Activated T-helper 1 cell treated with anti-CD3 and anti-CD28 coated beads, Interleukin-12 subunit alpha, Interleukin-12 subunit beta, Interleukin-2, Interleukin-4 antibody, amounts not matched to agents 30 ng/mL and 10 ng/mL and 1 ng/mL, durations not matched to agents 14 hours and 24 hours and 36 hours (primary cell): ENCODE results near the gene CDH4. TPM values are rescaled to one million over a fixed set of nuclear protein-coding genes. Genes with fewer than 3 reads are reported as not detected.

Experiments
- DNase-seq: peaks from one replicate; pipeline ENCODE4 v3.0.0; 2021; ENCODE audit warnings: low spot score
- H3K27ac Mint-ChIP-seq: one replicate; pipeline ENCODE4 v1.8.0; 2021; ENCODE audit warnings: mild to moderate bottlenecking, mixed read lengths
- H3K27me3 Mint-ChIP-seq: one replicate; pipeline ENCODE4 v1.8.0; 2022; ENCODE audit warnings: mild to moderate bottlenecking, moderate library complexity, mixed read lengths; ENCODE audit not compliant: insufficient read depth
- H3K36me3 Mint-ChIP-seq: one replicate; pipeline ENCODE4 v1.8.0; 2021; ENCODE audit warnings: low read depth, mixed read lengths
- H3K4me1 Mint-ChIP-seq: one replicate; pipeline ENCODE4 v1.8.0; 2021; ENCODE audit warnings: low read depth, mixed read lengths
- H3K4me3 Mint-ChIP-seq: one replicate; pipeline ENCODE4 v1.8.0; 2021; ENCODE audit warnings: mild to moderate bottlenecking, moderate library complexity, mixed read lengths
- H3K9me3 Mint-ChIP-seq: one replicate; pipeline ENCODE4 v1.8.0; 2021; ENCODE audit warnings: mixed read lengths
- intact Hi-C: fragments of 100-400 bp; cut with micrococcal nuclease; formaldehyde crosslinking; loops from one replicate; pipeline ENCODE4 v1.15.1; 2024
- total RNA-seq: library from RNA; stranded (reverse); gene quantifications from 2 replicates; pipeline ENCODE4 v1.2.3, GENCODE V29; 2022

Gene CDH4
- total RNA-seq, 1 donor from 2014 or later = not detected

DNA sequence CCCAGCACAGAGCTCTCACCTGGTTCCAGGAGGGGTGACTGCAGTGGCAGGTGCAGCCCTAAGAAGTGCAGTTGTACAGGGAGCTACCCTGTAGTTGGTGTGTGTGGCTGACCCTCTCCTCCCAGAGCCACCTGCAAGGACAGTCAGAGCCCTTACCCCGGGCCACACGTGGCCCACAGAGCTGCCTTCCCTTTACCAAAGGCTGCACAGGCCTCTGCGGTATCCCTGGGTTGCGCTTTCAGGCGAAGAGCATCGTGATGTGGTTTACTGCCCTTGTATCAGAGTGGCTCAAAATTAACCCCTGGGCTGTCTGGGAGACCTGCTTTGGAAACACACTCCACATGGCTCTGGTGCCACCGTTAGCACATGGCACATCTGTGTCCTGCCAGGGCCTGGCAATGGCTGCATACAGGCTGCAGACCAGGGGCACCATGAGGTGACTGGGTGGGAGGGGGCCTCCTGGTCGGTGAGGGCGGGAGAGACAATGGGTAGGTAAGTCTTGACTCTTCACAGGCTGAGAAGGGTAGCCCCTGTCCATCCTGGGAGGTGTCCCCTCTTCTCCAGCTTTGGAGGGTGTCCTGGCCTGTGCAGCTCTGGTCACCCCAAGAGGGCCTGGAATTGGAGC lies 81.5 kb downstream of the CDH4 start:
- intact Hi-C loops = no loop called here
- DNase-seq = no peak
- Mint-ChIP-seq H3K4me1 (no peaks in the 10 kb centered on the region), H3K27ac (no peak overlapping the region), H3K4me3 (no peak overlapping the region), H3K9me3 (no peaks in the 10 kb centered on the region), H3K36me3 (no peaks in the 10 kb centered on the region), H3K27me3 (no peaks in the 10 kb centered on the region)

DNA sequence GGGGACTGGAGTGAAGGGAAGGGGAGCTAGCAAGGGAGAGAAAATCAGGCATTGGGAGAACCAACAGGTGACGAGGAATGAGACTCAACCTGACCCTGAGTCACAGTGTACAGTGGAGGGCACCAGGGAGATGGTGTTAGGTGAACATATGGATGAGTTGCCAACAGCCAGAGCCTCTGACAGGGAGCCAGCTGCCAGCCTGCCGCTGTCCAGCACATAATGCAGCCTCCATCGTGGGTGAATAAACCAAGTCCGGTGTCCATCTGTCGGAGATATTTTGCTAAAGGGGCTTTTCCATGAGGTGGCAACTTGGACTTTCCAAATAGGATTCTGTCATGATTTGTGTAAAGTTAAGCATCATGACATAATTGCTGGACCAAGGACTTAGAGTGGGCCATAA lies 88.1 kb downstream of the CDH4 start:
- no peaks in the 10 kb centered on the region for H3K4me1 Mint-ChIP-seq
- DNase-seq = no peak
- H3K27me3 Mint-ChIP-seq = no peaks in the 10 kb centered on the region
- H3K27ac Mint-ChIP-seq = no peak overlapping the region
- H3K9me3 Mint-ChIP-seq = no peaks in the 10 kb centered on the region
- H3K4me3 Mint-ChIP-seq = no peak overlapping the region
- intact Hi-C loops = no loop called here
- no peaks in the 10 kb centered on the region for H3K36me3 Mint-ChIP-seq

DNA sequence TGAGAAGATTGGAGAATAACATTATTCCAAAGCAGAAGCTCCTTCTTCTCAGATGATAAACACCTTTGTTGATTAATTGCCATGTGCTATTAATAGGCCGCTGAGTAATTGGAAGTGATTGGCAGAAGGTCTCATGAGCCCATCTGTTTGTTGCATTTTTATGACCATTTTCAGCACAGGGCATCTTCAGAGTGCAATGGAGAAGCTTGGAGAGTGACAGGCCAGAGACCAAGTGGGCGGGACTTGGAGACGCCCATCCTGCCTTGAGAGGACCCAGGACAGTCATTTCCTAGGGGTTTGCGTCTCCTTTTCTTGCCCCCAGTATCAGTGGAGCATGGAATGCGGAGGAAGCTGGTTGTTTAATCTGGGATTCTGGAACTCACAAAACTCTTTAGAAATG lies 89.5 kb downstream of the CDH4 start:
- H3K9me3 Mint-ChIP-seq = no peaks in the 10 kb centered on the region
- H3K27me3 Mint-ChIP-seq = no peaks in the 10 kb centered on the region
- H3K4me3 Mint-ChIP-seq = no peak overlapping the region
- H3K4me1 Mint-ChIP-seq = no peaks in the 10 kb centered on the region
- H3K27ac Mint-ChIP-seq = no peak overlapping the region
- no peaks in the 10 kb centered on the region for H3K36me3 Mint-ChIP-seq
- intact Hi-C loops = no loop called here
- DNase-seq = no peak

DNA sequence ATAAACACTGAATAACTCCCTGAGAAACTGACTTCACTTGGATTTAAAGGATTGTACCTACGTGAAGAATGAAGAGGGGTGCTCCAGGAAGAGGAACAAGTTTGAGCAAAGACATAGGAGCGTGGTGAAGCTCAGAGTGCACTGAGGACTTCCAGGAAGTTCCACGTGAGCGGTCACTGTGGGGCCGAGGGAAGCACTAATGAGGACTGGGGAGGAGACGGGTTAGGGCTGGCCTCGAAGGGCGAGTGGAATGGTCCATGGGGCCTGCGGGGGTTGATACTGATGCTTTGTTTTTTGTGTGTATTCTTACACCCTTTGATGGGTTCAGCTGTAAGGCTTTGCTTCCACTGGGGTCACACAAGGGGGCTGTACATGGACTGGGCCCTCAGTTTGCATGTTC lies 91.9 kb downstream of the CDH4 start:
- no peak overlapping the region for H3K27ac Mint-ChIP-seq
- H3K36me3 Mint-ChIP-seq = no peaks in the 10 kb centered on the region
- H3K27me3 Mint-ChIP-seq = no peaks in the 10 kb centered on the region
- H3K4me1 Mint-ChIP-seq = no peaks in the 10 kb centered on the region
- no peak for DNase-seq
- H3K4me3 Mint-ChIP-seq = no peak overlapping the region
- intact Hi-C loops = no loop called here
- H3K9me3 Mint-ChIP-seq = no peaks in the 10 kb centered on the region

DNA sequence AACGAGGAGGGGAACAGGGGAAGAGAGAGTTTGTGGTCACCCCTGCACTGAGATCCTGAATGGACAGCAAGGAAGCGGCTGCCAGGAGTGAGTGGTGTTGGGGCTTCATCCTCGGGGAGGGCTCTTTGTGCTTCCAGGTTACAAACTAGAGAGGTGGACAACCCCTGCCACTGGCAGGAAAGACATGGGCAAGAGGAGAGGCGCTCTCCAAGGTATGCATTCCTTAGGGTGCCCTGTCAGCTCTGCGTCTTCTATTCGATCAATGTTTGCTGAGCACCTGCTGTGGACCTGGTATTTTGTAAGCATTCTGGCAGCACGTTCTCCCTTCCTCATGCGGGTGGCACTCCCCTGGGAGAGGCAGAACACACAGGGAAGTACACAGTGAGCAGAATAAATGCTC lies 93.6 kb downstream of the CDH4 start:
- no peaks in the 10 kb centered on the region for H3K27me3 Mint-ChIP-seq
- intact Hi-C loops = no loop called here
- DNase-seq = no peak

DNA sequence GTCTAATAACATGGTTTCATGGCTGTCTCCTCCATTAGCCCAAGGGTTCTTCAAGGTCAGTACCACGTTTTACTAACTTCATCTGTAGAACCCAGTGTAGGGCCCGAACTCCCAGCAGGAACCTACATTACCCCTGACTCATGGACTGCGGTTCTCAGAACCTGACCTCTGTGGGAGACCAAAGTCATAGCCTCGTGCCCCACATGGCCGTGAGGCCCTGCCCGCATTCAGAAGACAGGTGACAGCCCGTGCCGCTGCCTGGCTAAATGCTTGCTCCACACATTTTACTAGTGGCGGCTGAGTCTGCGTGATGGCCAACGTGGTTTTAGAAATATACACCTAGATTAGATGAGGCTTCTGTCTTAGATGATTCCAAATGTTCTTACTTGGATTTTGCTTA lies 94.9 kb downstream of the CDH4 start:
- Mint-ChIP-seq H3K36me3 (no peaks in the 10 kb centered on the region), H3K27ac (no peak overlapping the region), H3K27me3 (peaks cover 2% of the 10 kb centered on the region), H3K4me3 (no peak overlapping the region), H3K9me3 (no peaks in the 10 kb centered on the region), H3K4me1 (no peaks in the 10 kb centered on the region)
- no peak for DNase-seq
- intact Hi-C loops = no loop called here

More for the DNA sequence above, 93.6 kb downstream of the CDH4 start:
- H3K4me3 Mint-ChIP-seq = no peak overlapping the region
- H3K27ac Mint-ChIP-seq = no peak overlapping the region
- H3K4me1 Mint-ChIP-seq = no peaks in the 10 kb centered on the region
- H3K36me3 Mint-ChIP-seq = no peaks in the 10 kb centered on the region
- no peaks in the 10 kb centered on the region for H3K9me3 Mint-ChIP-seq

DNA sequence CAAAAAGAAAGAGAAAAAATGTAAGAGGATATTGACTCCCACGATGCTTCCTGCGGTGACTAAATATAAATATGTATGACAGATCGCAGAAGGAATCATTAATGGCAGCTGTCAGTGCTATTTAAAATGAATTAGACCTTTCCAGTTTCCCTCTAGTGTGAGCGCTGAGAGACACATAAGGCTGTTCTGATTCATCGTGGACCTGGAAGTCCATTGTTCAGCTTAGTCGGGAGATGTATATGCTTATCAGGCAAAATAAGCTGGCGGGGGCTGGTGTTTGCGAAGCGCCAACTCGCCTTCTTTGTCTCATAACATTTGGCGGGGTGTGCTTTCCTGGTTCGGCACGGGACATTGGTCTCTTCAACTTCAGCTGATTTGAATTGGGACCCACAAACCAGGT lies 95.4 kb downstream of the CDH4 start:
- H3K27ac Mint-ChIP-seq = no peak overlapping the region
- no peak overlapping the region for H3K4me3 Mint-ChIP-seq
- no peaks in the 10 kb centered on the region for H3K9me3 Mint-ChIP-seq
- no peaks in the 10 kb centered on the region for H3K4me1 Mint-ChIP-seq
- no peaks in the 10 kb centered on the region for H3K36me3 Mint-ChIP-seq
- no peak for DNase-seq
- H3K27me3 Mint-ChIP-seq = peaks cover 3% of the 10 kb centered on the region
- intact Hi-C loops = no loop called here

DNA sequence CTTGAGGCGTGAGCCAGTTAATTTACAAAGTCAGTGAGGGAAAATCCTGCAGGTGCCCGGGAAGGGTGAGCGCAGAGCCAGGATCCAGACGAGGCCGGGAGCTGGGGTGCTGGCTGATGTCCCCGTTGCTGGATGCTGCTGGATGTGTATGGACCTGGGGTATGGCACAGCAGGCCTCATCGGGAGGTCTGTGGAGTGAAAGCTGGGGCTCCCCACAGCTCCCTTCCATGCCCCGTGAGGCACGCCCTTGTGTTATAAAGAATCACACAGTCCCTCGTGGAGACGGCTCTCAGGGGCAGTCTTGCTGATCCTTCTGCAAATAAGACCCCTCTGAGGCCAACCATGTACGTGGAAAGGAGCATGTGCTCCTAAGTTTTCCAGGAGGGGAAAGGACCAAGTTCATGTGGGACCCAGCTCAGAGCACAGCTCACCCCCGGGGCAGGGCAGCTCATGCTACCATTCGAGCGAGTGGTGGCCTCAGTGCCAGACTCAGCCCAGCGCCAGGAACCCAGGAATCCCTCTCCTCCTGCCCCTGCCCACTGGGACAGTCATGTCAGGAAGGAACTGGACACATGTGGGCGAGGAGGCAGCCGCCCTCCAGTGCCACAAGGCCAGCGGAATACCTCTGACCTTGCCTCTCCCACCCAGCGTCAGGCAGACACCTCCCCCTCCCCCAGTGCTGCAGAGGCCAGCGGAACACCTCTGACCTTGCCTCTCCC lies 97.5 kb downstream of the CDH4 start:
- H3K36me3 Mint-ChIP-seq = no peaks in the 10 kb centered on the region
- H3K9me3 Mint-ChIP-seq = no peaks in the 10 kb centered on the region
- intact Hi-C loops = no loop called here
- H3K27me3 Mint-ChIP-seq = peaks cover 4% of the 10 kb centered on the region
- H3K4me3 Mint-ChIP-seq = no peak overlapping the region
- no peaks in the 10 kb centered on the region for H3K4me1 Mint-ChIP-seq
- DNase-seq = no peak
- H3K27ac Mint-ChIP-seq = no peak overlapping the region

DNA sequence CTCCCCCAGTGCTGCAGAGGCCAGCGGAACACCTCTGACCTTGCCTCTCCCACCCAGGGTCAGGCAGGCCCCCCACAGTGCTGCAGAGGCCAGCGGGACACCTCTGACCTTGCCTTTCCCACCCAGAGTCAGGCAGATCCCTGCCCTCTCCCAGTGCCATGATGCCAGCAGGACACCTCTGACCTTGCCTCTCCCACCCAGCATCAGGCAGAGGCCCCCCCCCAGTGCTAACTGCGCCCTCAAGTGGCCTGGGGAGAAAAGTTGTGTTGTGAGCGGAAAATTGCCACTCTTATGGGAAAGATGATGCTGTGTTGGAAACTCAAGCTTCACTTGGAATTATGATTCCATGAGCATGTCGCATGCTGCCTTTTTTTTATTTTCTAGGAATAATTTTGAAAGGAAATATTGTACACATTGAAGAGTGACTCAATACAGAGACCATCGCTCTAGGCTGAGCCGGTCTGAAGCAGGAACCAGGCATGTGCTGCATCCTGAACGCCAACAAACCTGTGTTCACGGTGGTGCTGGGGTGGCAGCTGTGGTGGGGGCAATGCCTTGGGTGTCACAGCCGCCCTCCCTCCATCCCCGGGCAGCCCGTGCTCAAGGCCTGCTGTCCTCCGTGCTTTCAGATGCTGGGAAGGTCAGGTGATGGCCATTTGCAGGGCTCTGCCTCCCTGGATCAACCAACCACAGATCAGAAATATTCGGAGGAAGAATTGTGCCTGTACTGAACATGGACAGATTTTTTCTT lies 98.6 kb downstream of the CDH4 start:
- H3K4me1 Mint-ChIP-seq = no peaks in the 10 kb centered on the region
- H3K4me3 Mint-ChIP-seq = no peak overlapping the region

DNA sequence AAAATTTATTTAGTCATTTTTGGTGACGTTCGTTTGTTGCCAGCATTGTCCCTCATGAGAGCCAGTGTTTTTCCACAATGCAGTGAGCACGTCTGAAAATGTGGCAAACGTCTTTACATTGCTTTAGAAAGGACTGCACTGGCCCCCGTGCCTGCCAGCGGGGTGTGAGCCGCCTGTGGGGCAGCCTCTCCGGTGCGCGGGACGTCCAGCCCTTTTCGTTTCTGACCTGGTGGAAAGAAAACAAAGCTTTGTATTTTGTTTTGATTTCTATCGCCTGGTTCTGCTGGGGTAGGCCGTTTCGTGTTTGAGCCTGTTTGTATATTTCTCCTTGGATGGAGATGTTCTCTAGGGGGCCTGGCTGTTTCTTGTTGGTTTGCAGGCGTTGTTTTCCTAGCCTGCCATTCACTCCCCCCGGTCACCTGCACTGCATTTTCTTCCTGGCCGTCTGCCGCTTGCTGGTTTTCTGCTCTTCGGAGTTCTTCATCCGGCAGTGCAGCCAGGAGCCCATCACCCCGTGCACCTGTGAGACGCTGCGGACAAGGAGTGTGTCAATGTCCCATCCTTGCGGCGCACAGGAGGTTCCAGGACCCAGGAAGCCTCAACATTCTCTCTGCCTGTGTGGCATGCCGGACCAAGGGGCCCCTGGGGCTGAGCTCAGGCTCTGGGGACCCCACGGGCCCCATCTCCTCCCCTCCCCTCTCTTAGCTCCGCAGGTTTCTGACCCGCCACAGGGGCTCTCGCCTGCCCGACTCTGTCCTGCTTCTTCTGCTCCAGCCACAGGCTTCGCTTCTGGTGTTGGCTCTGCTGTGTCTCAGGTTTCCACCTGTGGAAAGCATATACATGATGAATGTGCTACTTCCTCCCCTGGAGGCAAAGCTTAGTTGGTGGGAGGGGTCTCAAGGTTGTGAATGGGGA lies 100.5 kb downstream of the CDH4 start:
- no peak for DNase-seq
- H3K4me3 Mint-ChIP-seq = no peak overlapping the region
- no peaks in the 10 kb centered on the region for H3K9me3 Mint-ChIP-seq
- no peaks in the 10 kb centered on the region for H3K4me1 Mint-ChIP-seq
- peaks cover 4% of the 10 kb centered on the region for H3K27me3 Mint-ChIP-seq
- H3K27ac Mint-ChIP-seq = no peak overlapping the region
- no peaks in the 10 kb centered on the region for H3K36me3 Mint-ChIP-seq
- intact Hi-C loops = no loop called here

More for the DNA sequence above, 98.6 kb downstream of the CDH4 start:
- Mint-ChIP-seq H3K9me3 (no peaks in the 10 kb centered on the region), H3K27ac (no peak overlapping the region), H3K27me3 (peaks cover 4% of the 10 kb centered on the region), H3K36me3 (no peaks in the 10 kb centered on the region)
- DNase-seq = no peak
- intact Hi-C loops = no loop called here

DNA sequence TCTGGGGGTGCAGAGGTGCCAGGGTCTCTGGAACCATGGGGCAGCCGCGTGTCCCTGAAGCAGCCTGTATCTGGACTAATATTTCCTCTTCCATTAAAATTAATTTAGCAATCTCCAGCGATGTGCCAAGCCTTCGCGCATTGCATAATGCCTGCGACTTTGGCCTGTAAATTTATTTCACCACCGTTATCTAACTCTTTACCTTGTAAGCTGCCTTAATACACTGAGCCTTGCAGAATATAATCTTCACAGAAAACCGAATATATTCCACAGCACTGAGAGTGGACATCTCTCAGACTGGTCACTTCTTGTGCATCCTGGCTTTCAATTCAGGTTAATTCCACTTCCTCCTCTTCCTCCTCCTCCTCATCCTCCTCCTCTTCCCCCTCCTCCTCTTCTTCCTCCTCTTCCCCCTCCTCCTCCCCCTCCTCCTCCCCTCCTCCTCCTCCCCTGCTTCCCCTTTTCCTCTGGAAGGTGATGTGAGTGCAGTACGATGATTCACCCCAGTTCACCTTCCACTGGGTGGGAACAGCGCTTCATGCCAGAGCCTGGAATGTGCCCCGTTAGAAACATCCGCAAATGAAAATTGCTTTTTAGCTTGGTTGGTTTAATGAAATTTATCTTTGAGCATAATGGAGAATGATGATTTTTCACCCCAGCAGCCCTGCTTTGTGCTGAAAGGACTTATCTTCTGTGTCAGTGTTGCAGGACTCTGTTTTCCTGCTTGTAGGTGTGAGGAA lies 101.4 kb downstream of the CDH4 start:
- intact Hi-C loops = no loop called here
- no peak overlapping the region for H3K4me3 Mint-ChIP-seq
- peaks cover 5% of the 10 kb centered on the region for H3K27me3 Mint-ChIP-seq
- no peaks in the 10 kb centered on the region for H3K4me1 Mint-ChIP-seq
- H3K36me3 Mint-ChIP-seq = no peaks in the 10 kb centered on the region
- no peak overlapping the region for H3K27ac Mint-ChIP-seq
- DNase-seq = no peak
- H3K9me3 Mint-ChIP-seq = no peaks in the 10 kb centered on the region

DNA sequence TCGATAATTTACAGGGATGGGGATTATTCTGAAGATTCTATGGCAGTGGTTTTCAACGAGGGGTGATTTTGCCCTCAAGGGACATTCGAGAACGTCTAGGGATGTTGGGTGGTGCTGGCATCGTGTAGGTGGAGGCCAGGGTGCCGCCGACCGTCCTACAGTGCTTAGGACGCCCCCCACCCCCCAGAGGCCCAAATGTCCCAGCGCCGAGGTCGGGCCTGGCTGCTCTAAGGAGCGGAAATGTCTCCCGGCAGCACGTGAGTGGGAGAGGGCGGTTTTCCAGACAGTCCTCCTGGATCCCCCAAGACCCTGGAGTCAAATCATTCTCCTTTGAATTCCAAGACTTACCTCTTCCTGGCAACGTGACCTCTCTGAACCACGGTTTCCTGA lies 101.9 kb downstream of the CDH4 start:
- intact Hi-C loops = no loop called here
- no peaks in the 10 kb centered on the region for H3K9me3 Mint-ChIP-seq
- H3K36me3 Mint-ChIP-seq = no peaks in the 10 kb centered on the region
- no peak overlapping the region for H3K4me3 Mint-ChIP-seq
- H3K4me1 Mint-ChIP-seq = no peaks in the 10 kb centered on the region
- H3K27ac Mint-ChIP-seq = no peak overlapping the region
- no peak for DNase-seq
- peaks cover 5% of the 10 kb centered on the region for H3K27me3 Mint-ChIP-seq
